Lung (tissue), 12 donors: ENCODE data around the gene RECK. TPM values are rescaled to one million over a fixed set of nuclear protein-coding genes. Genes with fewer than 3 reads are reported as not detected.

Experiments
- ATAC-seq: fragments of 200-7000 bp; cut with Tn5 transposase; one replicate; pipeline ENCODE4 v1.9.1; 2020; ENCODE audit warnings: moderate number of reproducible peaks; ENCODE audit not compliant: insufficient read depth, low FRiP score
- DNase-seq, 3 donors: peaks; one replicate each; pipeline ENCODE4 v3.0.0-alpha.2; 2013 to 2017
- H3K27ac ChIP-seq, 2 donors: one replicate each; pipeline ENCODE4 v1.5.1; 2013; ENCODE audit warnings: mild to moderate bottlenecking in 2 of 2, moderate library complexity in 2 of 2, control low read depth in 1 of 2, inconsistent platforms in 1 of 2, low read depth in 1 of 2, low read length in 1 of 2
- H3K27me3 ChIP-seq, 3 donors: one replicate each; pipeline ENCODE4 v1.5.1; 2013; ENCODE audit warnings: low read length in 2 of 3; ENCODE audit not compliant: control insufficient read depth in 3 of 3, insufficient read depth in 3 of 3
- H3K36me3 ChIP-seq, 4 donors: one replicate each; pipeline ENCODE4 v1.5.1; 2013; ENCODE audit warnings: low read length in 4 of 4, mild to moderate bottlenecking in 1 of 4, moderate library complexity in 1 of 4; ENCODE audit not compliant: control insufficient read depth in 4 of 4, insufficient read depth in 4 of 4
- H3K4me1 ChIP-seq, 5 donors: one replicate each; pipeline ENCODE4 v1.5.1; 2013; ENCODE audit warnings: low read length in 5 of 5, mild to moderate bottlenecking in 2 of 5, moderate library complexity in 1 of 5; ENCODE audit not compliant: control insufficient read depth in 5 of 5, insufficient read depth in 5 of 5
- H3K4me3 ChIP-seq: one replicate; pipeline ENCODE4 v1.5.1; 2013; ENCODE audit warnings: mild to moderate bottlenecking, control low read depth, moderate library complexity
- H3K9ac ChIP-seq, 2 donors: one replicate each; pipeline ENCODE4 v1.5.1; 2013; ENCODE audit warnings: low read length in 2 of 2, control low read depth in 1 of 2; ENCODE audit not compliant: insufficient read depth in 1 of 2
- H3K9me3 ChIP-seq, 4 donors: one replicate each; pipeline ENCODE4 v1.5.1; 2013; ENCODE audit warnings: low read length in 3 of 4, mild to moderate bottlenecking in 1 of 4, moderate library complexity in 1 of 4; ENCODE audit not compliant: control insufficient read depth in 4 of 4, insufficient read depth in 3 of 4
- WGBS, 2 donors: extraction: QIAGEN DNeasy Blood & Tissue Kit; methylation state at CpG; one replicate each; pipeline ENCODE4 v1.1.7; 2013; 5-methylcytosine and 5-hydroxymethylcytosine counted together
- polyA plus RNA-seq, 2 donors: library from polyadenylated mRNA; stranded (reverse); fragments of 200-250 nt; gene quantifications; one replicate each; pipeline ENCODE4 v1.2.1, GENCODE V29; 2013
- total RNA-seq, 2 donors: library from RNA; depleted of rRNA in 1 of 2; stranded (reverse); fragments of >200 nt in 1 of 2; gene quantifications; one replicate each; pipeline ENCODE4 v1.2.1, GENCODE V29; 2014 to 2021
- TF ChIP-seq, protein P1 (sequence below): IDR thresholded peaks from 2 replicates; pipeline ENCODE4 v1.5.1; 2012; ENCODE audit warnings: mild to moderate bottlenecking; ENCODE audit errors: control extremely low read depth, extremely low read depth
- donor health status: control.
- donor health status: control.
- donor health status: Bipolar disorder and iron deficiency.
- donor health status: healthy.
- donor health status: DM: yes; HTN: yes; CAD: no.

The RECK gene
- total and polyA plus RNA-seq, 4 donors, result 4.5 to 19.3 (median 12.0) TPM

DNA sequence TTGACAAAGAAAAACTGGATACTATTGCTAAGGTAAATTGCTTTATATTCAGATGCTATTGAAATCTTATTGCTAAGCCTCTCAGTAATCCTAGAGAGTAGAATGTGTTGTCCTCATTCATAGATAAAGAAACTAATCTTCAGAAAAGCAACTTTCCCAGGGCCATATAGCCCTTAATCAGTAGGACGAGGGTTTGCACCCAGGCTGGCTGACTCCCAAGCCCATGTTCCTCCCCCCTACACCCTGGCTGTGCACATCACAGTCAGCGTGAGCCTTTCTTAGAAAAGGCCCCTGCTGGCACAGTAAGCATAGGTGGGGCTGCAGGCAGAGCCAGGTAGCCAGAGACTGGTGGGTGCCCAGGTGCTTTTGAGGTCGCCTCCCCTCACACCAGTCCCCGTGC is 84.0 kb downstream of the RECK start:
- Histone ChIP-seq H3K27me3 (no peaks in the 10 kb centered on the region), H3K27ac (no peak overlapping the region), H3K9me3 (no peaks in the 10 kb centered on the region), H3K9ac (no peak overlapping the region), H3K4me3 (no peak overlapping the region), H3K4me1 (peaks cover 0 to 4% (median 0%) of the 10 kb centered on the region in 5 donors), H3K36me3 (peaks cover 4 to 19% (median 10%) of the 10 kb centered on the region in 4 donors)
- TF ChIP-seq, protein P1, sequence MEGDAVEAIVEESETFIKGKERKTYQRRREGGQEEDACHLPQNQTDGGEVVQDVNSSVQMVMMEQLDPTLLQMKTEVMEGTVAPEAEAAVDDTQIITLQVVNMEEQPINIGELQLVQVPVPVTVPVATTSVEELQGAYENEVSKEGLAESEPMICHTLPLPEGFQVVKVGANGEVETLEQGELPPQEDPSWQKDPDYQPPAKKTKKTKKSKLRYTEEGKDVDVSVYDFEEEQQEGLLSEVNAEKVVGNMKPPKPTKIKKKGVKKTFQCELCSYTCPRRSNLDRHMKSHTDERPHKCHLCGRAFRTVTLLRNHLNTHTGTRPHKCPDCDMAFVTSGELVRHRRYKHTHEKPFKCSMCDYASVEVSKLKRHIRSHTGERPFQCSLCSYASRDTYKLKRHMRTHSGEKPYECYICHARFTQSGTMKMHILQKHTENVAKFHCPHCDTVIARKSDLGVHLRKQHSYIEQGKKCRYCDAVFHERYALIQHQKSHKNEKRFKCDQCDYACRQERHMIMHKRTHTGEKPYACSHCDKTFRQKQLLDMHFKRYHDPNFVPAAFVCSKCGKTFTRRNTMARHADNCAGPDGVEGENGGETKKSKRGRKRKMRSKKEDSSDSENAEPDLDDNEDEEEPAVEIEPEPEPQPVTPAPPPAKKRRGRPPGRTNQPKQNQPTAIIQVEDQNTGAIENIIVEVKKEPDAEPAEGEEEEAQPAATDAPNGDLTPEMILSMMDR, result no peak
- DNase-seq (no peak), ATAC-seq (no peak)
- 89 to 93% methylated on average over 4 of the region's 4 CpGs for WGBS, 2 donors

DNA sequence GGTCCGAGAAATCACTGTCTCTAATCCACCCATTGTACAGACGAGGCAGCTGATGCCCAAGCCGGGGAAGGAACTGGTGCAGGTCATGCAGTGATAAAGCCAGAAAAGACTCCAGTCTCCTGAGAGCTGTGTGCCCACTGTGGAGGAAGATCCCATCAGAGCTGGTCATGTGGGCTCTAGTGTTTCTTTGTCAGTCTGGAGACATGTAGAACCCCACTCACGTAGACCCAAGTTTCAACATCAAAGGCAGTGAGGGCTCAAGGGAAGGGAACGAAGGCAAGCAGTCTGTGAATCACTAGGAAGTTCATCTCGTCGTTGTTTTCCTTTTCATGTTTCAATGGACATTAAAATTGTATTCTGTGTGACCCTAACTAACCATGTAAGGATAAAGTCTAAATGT is 85.3 kb downstream of the RECK start:
- TF ChIP-seq, protein P1, result no peak
- no peak overlapping the region for H3K9ac ChIP-seq

DNA sequence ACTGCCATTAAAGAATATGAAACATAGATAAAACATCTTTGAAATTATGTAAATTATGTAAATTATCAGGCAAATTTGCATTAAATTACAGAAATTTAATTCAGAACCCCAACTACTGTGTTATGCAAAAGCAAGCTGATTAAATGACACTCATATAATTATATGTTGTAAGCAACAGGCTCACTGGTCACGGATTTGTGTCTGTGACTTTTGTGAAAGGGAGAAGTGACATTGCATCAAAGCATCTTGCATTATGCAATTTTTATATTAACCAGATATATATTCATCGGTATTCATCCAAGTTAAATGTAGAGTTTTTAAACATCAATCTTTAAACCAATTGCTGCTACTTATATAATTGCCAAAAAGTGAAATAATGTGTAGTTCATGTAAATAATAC is 86.8 kb downstream of the RECK start:
- H3K27me3 ChIP-seq, result no peaks in the 10 kb centered on the region
- H3K4me1 ChIP-seq, result peaks cover 0 to 3% (median 0%) of the 10 kb centered on the region in 5 donors
- DNase-seq, result no peak
- no peak overlapping the region for H3K27ac ChIP-seq
- no peaks in the 10 kb centered on the region for H3K9me3 ChIP-seq
- no peak overlapping the region for H3K4me3 ChIP-seq
- H3K36me3 ChIP-seq, result peaks cover 3 to 12% (median 7%) of the 10 kb centered on the region in 4 donors
- no peak for ATAC-seq
- 44 to 68% methylated on average over 2 of the region's 2 CpGs for WGBS, 2 donors
- no peak overlapping the region for H3K9ac ChIP-seq
- TF ChIP-seq, protein P1, result no peak

More for the DNA sequence above, 85.3 kb downstream of the RECK start:
- Histone ChIP-seq H3K9me3 (no peaks in the 10 kb centered on the region), H3K27me3 (no peaks in the 10 kb centered on the region), H3K36me3 (peaks cover 4 to 16% (median 10%) of the 10 kb centered on the region in 4 donors), H3K27ac (no peak overlapping the region), H3K4me3 (no peak overlapping the region), H3K4me1 (peaks cover 0 to 4% (median 0%) of the 10 kb centered on the region in 5 donors)
- WGBS, 2 donors, result 69 to 86% methylated on average over 7 of the region's 7 CpGs
- DNase-seq, result no peak
- ATAC-seq, result no peak
